HG02759 (cell line): Measurements from ENCODE around the gene SORL1.

Source experiments
- ATAC-seq: cut with Tn5 transposase; IDR thresholded peaks from one replicate; pipeline ENCODE4 v1.9.1; 2021; ENCODE audit warnings: mild to moderate bottlenecking, moderate library complexity; ENCODE audit not compliant: unreplicated experiment

The SORL1 gene

DNA sequence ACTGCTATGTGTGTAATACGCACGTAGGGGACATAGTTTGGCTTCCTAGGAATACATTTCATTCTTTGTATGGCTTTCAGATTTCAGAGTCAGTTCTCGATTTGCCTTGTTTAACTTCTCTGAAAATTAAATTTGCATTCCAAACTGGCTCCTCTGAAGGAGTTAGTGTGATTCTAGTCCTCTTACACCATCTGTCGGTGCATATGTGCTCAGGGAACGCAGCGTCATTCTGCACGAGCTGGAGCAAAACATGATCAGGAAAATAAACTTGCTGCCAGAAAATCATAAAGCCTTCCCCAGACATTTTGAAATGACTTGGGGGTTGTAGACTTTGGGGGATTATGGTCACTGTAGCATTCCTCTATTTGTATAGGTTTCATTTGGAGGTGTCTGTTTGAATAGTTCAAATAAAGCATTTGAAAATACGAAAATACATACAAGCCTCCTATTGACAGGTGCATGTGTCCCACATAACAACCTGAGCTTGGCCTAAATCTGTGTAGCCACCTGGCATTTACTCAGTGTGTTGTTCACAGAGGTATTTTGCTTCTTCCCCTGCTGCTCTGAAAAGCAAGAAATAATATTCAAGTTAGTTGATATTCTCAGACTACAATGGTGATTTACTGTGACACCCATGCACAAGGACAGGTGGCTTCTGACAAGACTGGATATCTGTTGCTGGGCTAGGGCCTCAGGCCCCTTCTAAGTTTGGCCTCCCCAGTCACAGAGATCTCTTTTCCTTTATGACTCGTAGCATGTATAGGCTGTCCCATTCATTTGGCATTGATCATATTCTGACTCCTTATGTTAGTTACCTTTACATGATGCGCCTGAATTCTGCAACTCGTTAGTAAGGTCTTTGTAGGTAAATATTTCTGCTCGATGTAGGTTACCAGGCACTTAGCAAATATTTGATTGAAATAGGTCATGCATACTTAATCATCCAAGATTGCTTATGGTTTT, 82.3 kb downstream of the SORL1 start:
- no peak for ATAC-seq

DNA sequence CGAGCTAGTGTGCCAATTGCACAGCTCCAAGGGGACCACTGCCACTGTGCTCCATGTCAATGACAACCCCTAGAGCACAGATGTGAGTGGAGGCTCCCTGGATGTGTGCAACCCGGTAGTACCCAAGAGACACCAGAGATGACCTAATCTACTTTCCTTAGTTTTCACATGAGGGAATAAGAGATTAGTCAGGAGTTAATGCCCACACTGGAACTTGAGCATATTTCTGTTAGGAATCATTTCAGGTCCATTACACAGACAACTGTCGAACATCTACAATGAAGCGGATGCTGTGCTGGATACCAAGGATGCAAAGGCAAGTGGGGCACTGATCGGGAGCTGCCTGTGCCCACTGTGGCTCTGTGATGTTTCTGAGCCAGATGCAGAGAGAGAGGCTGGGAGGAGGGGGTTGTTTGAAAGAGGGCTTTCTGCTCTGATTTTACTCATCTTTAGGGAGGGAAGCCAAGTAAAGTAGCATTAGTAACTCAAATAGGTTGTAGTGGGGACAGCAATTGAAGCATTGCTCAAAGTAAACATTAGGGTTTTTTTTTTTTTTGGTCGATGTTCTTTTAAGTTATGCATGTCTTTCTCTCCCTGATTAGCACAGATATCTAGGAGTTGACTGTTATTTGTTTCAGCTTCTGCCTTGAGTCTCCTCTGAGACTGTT, 83.1 kb downstream of the SORL1 start:
- no peak for ATAC-seq

DNA sequence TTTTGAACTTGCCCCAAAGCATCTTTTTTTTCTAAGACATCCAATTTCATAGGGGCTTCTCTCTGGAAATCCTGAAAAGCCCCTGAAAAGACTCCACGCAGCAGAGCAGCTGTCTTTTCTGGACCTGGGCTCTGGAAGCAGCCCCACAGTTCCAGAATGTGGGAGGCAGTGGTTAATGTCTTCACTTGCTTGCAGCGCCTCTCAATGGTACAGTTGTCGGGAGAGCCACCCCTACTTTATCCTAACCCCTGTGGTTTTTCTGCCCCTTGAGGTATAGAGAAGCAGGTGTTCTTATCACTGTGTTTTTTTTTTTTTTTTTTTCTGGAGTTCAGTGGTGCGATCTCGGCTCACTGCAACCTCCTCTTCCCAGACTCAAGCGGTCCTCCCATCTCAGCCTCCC, 84.0 kb downstream of the SORL1 start:
- ATAC-seq, result no peak

DNA sequence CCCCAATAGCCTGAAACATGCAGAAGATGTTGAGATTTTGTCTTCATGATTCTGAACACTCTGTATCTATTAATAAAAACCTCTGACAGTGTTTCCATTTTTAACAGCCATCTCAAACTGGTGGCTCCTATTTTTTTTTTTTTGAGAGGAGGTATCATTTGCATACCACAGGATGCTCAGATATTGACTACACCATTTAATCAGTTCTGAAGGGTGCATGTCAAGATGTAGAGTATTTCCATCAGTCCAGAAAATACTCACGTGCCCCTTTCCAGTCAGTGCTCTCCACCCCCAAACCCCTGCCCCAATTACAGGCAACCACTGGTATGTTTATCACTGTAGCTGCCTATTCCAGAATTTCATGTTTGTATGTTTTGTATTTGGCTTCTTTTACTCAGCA, 85.9 kb downstream of the SORL1 start:
- ATAC-seq, result peak; percentile 77

DNA sequence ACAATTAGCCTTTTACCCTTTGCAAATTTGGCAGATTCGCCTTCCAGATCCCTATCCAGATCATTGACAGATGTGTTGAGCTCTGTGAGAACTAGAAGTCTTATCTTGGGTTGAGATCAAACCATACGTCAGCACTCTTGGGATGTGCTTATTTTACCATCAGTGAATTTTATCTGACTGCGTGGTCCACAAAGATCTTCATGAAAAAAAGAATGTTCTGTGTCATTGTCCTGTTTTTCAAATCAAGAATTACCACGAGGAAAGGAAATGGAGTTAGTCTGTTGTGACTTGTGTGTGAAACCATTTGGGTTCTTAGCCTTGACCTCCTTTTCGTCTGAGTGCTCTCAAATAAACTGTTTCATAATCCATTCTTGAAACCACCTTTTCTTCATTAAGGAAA, 86.9 kb downstream of the SORL1 start:
- no peak for ATAC-seq

DNA sequence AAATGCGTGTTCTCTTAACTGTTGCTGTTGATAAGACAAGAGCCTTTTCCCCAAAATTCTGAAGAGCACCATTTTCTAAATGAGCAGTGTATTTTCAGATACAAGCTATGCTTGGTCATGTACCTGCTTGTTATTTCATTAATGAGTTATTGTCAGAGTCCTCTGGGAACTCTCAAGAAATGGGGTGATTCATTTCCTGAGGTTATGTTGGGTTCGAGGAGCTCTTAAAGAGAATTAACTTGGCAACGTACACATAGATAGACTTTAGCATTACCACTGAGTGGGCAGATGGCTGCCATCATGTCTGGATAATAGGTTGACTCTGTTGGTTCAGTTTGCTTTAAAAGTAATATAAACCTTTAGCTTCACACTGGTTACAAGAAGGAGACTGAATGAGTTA, 88.5 kb downstream of the SORL1 start:
- ATAC-seq, result no peak

DNA sequence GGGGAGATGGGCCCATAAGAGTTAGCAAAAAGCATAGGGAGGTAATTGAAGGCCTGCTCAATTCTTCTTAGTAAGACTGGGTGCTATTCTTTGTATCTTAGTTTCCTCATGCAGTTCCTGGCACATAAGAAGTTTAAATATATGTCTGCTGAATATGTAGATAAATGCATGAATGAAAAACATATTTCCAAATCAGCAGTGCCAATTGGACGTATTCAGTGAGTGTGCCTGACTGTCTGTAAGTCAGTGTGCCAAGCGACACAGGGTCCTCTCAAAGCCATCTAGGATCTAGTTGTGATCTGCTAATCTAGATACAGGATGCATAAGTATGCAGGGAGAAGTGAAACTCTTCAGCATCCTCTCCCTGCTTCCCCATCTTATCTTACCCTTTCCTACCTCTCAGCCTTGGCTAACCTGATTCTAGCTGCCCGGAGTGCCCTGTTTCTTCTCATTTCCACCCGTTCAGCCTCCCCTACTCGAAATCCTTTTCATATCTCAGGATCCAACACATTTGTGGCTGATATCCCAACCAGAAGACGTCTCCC, 91.8 kb downstream of the SORL1 start:
- no peak for ATAC-seq

DNA sequence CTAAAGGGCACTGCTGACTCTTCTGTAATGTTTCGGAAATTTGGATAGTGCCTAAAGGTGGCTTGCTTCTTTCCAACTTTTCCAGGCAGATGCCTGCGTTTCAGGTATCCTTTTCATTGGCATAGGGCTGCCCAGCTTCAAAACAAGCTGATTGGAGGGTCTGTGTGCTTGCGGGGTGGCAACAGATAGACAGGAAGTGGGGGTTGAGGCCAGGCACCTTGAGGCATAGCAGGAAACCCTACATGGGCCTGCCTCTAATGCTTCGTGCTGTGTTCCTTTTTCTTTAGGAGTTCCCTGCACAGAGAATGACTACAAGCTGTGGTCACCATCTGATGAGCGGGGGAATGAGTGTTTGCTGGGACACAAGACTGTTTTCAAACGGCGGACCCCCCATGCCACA, 92.8 kb downstream of the SORL1 start:
- no peak for ATAC-seq

DNA sequence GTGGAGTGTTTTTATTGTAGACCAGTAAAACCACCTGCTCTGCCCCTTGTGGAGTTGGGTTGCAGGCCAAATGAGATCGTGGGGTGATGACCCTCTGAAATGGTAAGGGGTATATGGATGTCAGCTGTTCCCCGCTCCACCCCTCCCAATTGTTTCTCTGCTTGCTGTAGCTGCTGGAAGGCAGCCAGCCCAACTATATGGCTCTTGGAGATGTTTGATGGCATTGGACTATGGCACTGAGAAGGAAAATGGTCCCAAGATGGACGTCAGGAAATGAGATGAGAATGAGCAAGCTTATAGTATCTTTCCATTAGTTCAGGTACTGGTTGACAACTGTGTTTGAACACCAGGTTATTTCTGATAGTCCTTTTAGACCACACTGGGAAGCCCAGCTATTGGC, 95.5 kb downstream of the SORL1 start:
- ATAC-seq, result no peak

DNA sequence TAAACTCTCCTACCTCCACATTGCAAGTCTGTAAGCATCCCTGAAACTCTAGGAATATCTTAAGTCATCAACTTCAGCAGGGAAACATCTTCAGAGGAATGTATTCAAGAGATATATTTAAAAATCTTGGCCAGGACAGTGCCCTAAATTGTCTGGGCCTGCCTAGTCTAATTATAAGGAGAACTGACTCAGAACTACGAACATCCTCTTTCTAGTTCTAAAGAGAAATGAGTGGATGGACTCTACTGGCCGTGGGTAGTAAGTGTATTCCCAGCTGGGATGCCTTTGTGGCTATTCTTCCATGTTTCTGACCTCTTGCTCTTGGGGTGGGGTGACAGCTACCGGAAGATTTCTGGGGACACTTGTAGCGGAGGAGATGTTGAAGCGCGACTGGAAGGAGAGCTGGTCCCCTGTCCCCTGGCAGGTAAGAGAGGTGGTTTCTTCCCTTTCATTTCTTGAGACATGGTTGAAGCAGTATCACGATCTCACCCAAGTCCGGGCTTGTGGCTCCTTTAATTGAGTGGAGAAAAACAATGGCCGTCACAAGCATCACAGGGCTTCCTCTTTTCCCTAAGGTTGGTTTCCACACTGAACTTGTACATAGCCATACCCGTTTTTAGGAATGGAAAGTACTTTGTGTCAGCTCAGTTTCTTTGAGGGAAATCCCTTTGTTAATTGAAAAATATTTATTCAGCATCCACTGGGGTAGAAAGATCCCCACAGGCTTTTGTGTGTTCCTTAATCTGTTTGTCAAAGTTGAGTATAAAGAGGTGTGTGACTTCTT, 98.3 kb downstream of the SORL1 start:
- ATAC-seq, result no peak

DNA sequence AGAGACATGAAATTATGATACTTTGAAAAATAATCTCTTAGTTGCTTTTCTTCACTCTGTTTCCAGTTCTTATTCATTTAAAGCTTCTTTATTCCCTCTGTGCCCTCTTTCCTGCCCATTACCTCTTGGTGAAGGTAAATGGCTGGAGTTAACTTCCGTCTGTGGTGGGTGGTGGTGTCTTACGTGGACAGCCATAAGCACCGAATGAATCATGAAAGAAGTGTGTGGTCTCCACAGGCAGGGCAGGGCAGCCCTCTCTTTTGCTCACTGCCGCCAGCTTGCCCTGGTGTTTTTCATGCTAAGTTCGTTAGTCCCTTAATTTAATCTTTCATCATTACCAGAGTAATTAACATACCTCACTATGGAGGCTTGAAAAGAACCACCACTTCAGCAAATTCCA, 99.3 kb downstream of the SORL1 start:
- ATAC-seq, result no peak

DNA sequence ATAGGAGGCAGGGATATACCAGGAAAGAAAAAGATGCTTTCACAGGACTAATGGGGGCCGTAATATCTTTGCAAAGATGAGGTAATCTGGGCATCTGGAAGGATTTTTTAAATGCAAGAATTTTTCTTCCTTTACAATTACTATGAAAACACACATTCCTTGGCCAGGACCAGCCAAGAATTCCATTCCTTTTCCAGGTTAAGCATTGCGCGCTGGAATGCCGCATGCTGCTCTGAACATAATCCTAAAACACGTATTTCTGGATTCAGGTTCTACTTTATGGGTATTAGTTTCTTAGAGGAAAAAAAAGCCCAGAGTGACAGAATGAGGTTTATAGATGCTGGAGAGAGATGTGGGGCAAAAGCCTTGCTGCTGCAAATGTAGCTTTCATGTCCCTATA, 100.0 kb downstream of the SORL1 start:
- ATAC-seq, result no peak

DNA sequence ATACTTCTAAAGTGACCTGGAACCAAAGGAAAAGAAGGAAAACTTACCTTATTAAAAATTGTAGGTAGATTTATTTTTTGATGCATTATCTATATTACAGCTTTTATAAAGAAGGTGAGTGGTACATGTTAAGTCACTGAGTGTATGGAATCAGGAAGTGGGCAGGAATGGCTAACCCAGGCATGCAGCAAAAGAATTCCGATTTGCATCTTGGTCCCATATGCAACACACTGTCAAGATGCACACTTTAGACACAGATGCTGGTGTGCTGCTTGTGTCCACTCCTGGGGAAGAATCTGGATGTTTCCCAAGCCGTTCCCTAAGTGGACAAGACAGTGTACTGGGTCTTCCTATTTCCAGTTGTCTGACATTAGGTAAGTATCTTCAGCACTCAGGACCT, 100.5 kb downstream of the SORL1 start:
- no peak for ATAC-seq

DNA sequence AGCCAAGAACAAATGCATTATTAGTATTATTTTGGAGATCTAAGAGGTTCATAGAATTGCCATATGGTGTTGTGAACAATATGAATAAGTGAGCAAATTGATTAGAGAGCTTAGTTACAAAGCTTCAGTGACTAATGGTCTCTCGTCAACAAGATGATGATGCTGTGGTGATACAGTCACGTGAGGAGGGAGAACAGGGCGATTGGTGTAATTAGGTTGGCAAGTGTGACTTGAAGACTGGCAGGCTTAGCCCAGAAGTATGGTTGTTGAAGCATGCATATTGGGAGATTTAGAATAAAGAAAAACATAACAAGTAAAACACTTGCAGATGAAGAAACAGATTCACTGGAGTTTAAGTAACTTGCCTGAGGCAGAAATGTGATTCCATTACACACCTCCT, 101.3 kb downstream of the SORL1 start:
- no peak for ATAC-seq

DNA sequence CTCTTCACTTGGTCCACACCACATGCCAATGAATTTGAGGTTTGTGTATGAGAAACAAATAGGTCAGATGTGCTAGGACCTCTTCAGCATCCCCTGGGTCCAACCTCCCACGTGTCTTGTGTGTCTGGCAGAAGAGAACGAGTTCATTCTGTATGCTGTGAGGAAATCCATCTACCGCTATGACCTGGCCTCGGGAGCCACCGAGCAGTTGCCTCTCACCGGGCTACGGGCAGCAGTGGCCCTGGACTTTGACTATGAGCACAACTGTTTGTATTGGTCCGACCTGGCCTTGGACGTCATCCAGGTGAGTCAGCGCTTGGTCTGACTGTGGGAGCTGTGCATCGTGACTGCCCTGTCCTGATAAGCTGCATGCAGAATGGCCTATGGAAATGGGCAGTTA, 101.7 kb downstream of the SORL1 start:
- no peak for ATAC-seq

DNA sequence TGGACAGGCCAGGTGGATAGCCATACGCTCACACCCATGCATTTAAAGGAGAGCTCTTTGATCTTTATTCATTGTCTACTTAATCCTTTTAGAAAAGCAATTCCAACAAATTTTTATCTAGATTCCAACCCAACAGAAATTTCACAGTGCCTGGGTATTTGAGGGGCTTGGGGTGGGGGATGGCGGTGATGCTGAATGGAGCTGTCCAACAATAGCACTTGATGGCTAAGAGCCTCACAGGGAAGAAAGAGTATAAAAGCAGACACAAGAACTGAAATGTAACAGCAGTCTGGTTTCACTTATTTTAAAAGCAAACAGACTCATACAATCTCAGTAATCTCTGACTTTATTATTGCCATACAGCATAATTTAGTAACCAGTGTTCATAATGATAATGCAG, 102.4 kb downstream of the SORL1 start:
- no peak for ATAC-seq

DNA sequence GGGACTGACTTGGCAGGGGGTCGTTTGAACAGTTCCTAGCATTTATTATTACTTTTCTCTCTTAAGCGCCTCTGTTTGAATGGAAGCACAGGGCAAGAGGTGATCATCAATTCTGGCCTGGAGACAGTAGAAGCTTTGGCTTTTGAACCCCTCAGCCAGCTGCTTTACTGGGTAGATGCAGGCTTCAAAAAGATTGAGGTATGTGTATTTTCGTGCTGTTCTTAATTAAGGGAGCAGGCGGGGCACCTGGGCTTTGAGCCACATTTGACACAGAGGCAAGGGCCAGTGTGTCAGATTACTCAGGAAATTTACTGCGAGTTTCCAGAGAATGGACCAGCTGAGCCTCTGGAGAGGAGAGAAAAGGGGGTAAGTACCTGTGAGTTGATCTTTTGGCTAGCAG, 103.0 kb downstream of the SORL1 start:
- ATAC-seq, result no peak

DNA sequence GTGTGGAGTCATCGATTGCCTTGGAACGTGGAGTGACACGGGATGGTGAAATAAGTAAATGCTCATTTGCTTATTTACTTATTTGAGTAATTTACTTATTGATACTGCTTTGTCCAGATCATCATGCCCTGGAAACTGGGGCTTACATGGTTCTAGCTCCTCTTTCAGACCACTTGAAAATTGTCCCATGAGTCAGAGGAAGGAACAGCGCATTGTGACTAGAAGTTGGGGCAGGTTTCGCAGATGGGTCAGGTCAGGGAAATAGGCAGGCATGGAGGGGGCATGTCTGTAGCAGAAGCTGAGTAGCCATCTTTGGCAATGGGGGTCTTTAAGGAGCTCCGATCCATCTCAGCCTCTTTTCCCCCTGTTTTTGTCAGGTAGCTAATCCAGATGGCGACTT, 104.8 kb downstream of the SORL1 start:
- ATAC-seq, result no peak

DNA sequence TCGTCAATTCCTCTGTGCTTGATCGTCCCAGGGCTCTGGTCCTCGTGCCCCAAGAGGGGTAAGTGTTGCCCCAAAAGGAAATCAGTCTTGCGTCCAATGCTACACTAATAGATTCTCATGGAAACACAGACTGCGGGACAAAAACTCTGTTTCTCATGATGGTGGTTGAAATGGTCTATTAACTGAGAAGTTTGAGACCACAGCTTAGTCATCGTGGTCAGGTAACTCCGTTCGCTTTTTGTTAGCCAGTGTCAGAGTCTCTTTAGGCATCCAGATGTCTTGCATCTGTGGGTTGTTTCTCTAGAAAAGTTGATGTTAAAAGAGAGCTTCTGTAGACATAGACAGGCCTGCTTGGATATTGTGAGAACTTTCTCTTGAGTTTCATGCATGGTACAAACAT, 105.2 kb downstream of the SORL1 start:
- ATAC-seq, result peak; percentile 94

DNA sequence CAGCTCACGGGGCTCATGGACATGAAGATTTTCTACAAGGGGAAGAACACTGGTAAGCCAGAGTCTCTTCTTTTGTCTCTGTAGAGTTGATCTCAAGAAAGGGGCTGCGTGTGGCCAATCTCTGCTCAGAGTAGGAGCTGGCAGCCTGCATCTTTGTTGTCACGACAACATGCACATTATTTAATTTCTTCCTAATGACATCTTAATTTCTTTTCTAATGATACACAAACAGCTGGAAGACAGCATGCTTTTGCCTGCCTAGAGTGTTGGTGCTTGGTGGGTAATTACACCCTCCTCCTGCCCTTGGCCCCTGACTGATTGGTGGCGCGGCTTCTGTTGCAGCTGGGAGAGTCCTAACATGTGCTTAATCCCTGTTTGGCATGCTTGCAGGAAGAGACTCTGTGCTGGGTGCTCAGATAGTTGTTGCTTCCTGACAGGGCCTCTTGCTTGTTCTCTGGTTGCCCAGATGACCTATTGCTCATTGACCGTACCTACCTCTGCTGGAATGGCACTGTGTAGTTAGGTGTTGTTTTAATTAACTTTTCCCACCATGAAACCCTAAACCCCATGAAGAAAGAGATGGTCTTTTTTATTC, 107.6 kb downstream of the SORL1 start:
- ATAC-seq, result no peak

DNA sequence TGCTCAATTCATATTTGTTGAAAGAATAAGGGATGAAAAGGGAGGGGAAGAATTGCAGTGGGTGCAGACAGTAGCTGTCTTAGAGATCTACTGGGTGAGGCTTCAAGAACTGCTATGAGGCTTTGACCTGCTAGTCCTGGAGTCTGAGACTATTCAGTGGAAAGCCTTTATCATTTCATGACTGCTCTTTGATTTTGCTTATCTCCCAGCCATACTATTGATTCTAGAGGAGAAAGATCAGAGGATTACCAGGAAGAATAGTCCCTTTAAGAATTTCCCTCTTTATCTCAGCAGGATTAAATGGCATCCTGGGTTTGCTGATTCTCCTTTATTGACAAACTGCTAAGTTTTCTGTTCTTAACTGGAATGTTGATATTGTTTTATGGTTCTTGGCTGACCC, 108.1 kb downstream of the SORL1 start:
- ATAC-seq, result no peak
